G401 (cell line): ENCODE measurements around the gene MICAL3. TPM values are rescaled to one million over a fixed set of nuclear protein-coding genes. Genes with fewer than 3 reads are reported as not detected.
A peak's percentile ranks its signal among the peaks of the same experiment; 100 is the strongest.

Experiments used
- DNase-seq: peaks from one replicate; pipeline ENCODE4 v3.0.0-alpha.2; 2015; ENCODE audit warnings: low spot score
- in situ Hi-C: cut with HindIII; loops from 2 replicates; pipeline ENCODE4 v1.10.0; 2016; ENCODE audit warnings: low sequenced_read_pairs, mixed read lengths
- total RNA-seq: library from RNA; depleted of rRNA; stranded (reverse); fragments of >200 nt; shearing (Covaris generic); gene quantifications from 2 replicates; pipeline ENCODE4 v1.2.3, GENCODE V29; 2014

The MICAL3 gene
- total RNA-seq, 1 experiment from 2014 or later, result 5.3 TPM

GRCh38 chr22:17984114-17984513, 40.2 kb downstream of the MICAL3 start:
- in situ Hi-C loops, result no loop called here

DNA sequence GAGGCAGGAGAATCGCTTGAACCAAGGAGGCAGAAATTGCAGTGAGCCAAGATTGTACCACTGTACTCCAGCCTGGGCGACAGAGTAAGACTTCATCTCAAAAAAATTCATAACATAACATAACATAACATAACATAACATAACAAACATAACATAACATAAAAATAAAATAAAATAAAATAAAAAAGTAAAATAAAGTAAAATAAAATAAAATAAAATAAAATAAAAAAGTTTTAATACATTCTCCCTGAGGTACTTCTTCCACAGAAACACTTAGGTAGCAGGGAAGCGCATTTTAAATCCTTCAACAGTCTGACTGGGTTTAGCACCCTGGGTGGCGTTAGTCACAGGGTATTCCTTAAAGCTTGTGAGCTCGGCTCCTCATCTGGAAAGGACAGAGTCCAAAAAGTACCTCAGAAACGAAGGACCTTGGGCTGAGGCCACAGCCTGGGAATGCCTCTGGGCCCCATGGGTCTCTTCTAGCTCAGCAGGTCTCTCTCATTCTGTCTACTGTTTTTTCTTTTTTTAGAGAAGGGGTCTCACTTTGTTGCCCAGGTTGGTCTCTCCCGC, 41.7 kb downstream of the MICAL3 start:
- in situ Hi-C loops, result no loop called here
- no peak for DNase-seq

More at GRCh38 chr22:17984114-17984513, 40.2 kb downstream of the MICAL3 start:
- DNase-seq, result no peak

- DNase-seq, result no peak
- in situ Hi-C loops, result no loop called here
Observed at GRCh38 chr22:17981497-17981896, 42.9 kb downstream of the MICAL3 start.

- in situ Hi-C loops, result no loop called here
- DNase-seq, result no peak
Observed at GRCh38 chr22:17980638-17981051, 43.7 kb downstream of the MICAL3 start.

GRCh38 chr22:17980015-17980590, 44.3 kb downstream of the MICAL3 start:
- DNase-seq, result peak; percentile 62
- in situ Hi-C loops, result no loop called here

DNA sequence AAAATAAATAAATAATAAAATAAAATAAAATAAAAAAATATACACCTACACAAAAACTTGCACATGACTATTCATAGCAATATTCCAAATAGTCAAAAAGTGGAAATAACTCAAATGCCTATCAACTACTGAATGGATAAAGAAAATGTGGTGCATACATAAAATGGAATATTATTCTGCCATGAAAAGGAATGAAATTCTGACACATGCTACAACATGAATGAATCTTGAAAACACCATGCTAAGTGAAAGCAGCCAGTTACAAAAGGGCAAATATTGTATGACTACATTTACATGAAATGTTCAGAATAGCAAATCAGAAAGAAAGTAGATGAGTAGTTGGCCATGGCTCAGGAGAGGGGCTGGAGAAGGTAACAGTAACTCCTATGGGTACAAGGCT, 46.3 kb downstream of the MICAL3 start:
- no peak for DNase-seq
- in situ Hi-C loops, result no loop called here

DNA sequence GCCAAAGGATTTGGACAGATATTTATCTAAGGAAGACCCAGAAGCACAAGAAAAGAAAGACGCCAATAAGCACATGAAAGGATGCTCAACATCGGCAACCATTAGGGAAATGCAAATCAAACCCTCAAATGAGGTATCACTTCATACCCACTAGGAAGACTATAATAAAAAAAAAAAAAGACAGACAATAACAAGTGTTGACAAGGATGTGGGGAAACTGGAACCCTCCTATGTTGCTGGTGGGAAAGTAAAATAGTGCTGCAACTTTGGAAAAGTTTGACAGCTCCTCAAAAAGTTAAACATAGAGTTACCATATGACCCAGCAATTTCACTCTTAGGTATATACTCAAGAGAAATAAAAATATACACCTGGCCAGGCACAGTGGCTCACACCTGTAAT, 47.0 kb downstream of the MICAL3 start:
- no peak for DNase-seq
- in situ Hi-C loops, result no loop called here

DNA sequence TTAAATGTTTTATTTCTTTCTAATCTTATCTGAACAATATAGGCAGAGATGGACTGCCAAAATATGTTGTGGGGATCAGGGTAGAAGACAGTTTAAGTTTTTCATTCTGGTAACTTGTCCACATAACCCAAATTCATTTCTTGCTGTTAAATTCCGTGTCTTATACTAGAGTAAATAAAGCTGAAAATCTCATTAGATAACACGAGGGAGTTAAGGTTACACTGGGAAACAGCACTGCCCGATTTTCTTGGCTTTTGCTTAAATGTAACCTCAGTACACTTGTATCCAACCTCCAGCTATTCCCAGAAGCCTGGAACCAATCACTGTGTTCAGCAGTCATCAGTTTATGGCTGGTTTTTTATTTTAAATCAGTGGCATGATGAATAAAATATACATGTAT, 48.2 kb downstream of the MICAL3 start:
- in situ Hi-C loops, result no loop called here
- no peak for DNase-seq

DNA sequence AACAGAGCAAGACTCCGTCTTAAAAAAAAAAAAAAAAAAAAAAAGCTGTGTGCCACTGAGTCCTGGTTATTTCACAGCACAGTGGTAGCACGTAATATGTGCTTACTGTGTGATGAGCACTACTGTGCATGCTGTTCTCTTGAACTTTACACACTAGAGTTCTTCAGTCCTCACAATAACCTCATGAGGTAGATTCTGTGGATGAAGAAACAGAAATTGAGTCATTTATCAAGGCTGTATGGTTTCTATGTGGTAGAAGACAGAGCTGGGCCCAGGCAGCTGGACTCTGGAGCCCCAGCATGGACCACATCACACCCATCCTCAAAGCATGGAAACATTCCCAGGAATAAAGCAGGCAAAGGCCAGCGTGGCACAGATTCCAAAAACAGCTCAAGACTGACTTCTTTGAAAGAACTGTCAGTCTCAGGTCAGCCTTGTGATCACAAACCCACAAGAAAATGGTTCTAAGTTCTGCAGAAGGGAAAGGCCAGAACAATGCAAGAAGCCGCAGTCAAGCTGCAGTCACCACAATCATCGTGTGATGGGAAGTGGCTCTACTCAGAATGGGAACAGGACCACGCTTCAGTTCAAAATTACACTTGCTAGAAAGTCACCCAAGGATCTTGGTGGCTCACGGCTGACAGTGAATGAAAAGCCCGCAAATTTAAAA, 49.5 kb downstream of the MICAL3 start:
- DNase-seq, result no peak
- in situ Hi-C loops, result no loop called here

DNA sequence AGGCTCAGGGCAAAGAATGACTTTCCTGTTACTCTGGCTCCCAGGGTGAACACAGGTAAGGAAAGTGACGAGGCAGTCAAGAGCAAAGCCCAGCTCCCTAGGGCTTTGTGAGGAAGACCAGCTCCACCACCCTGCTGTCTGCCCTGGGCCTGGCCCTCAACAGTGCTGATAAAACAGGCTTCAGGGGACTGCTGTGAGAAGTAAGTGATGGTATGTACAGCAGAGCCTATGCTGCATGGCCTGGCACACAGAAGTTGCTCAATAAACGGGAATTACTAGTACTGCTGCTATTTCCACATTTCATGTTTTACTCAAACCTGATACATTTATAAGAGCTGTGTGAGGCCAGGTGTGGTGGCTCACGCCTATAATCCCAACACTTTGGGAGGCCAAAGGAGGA, 50.3 kb downstream of the MICAL3 start:
- DNase-seq, result no peak
- in situ Hi-C loops, result no loop called here

- no peak for DNase-seq
- in situ Hi-C loops, result no loop called here
Observed at GRCh38 chr22:17973217-17973616, 51.1 kb downstream of the MICAL3 start.

- in situ Hi-C loops, result no loop called here
- DNase-seq, result no peak
Observed at GRCh38 chr22:17972385-17973191, 51.8 kb downstream of the MICAL3 start.

DNA sequence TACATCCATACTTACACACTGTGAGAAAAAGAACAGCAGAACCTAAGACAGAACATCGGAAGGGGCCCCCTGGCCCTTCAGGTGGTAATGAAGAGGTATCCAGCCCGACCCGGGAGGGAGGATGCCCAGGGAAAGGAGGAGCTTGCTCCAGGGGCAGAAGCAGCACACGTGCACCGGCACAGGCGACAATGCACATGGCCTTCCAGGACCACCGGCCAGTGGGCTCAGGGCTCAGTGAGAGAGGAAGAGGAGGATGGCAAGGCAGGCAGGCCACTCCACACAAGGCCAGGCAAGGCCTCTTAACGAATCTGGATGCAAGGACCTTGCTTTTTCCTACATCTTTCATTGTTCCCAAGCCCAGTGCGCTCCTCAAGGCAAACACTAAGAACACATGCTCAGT, 52.6 kb downstream of the MICAL3 start:
- no peak for DNase-seq
- in situ Hi-C loops, result no loop called here

GRCh38 chr22:17970201-17970708, 54.1 kb downstream of the MICAL3 start:
- peak; percentile 73 for DNase-seq
- in situ Hi-C loops, result no loop called here

- in situ Hi-C loops, result no loop called here
- DNase-seq, result no peak
Observed at GRCh38 chr22:17969701-17970113, 54.7 kb downstream of the MICAL3 start.

DNA sequence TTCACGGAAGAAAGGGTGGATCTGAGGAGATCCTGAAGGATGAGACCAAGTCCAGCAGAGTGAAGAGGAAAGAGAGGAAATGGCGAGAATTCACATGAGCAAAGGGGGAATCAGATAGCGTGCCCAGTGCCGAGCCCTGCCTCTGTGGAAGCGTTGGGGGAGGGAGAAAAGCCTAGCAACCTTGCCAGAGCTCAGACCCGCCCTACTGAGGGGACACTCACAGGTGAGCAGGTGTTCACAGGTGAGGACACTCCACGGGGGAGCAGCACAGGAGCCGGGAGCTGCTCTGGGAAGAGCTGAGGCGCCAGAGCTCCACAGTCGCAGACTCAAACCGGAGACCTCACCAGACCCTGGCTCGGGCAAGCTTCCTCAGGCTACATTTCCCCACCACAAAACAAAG, 56.2 kb downstream of the MICAL3 start:
- in situ Hi-C loops, result no loop called here
- no peak for DNase-seq

DNA sequence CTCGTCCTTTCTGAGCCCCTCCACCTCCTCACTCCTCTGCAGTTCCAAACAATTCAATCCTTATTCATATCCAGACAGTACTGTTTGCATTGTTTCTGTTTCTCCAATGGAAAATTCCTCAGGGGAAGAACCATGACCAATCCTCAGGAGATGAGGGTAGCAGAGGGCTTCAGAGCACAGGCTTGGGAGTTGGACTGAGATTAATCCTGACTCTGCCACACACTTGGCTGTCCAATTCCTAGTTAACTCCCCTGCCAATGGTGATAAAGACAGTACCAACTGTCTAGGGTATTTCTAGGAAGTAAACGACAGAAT, 58.0 kb downstream of the MICAL3 start:
- in situ Hi-C loops, result no loop called here
- DNase-seq, result no peak

DNA sequence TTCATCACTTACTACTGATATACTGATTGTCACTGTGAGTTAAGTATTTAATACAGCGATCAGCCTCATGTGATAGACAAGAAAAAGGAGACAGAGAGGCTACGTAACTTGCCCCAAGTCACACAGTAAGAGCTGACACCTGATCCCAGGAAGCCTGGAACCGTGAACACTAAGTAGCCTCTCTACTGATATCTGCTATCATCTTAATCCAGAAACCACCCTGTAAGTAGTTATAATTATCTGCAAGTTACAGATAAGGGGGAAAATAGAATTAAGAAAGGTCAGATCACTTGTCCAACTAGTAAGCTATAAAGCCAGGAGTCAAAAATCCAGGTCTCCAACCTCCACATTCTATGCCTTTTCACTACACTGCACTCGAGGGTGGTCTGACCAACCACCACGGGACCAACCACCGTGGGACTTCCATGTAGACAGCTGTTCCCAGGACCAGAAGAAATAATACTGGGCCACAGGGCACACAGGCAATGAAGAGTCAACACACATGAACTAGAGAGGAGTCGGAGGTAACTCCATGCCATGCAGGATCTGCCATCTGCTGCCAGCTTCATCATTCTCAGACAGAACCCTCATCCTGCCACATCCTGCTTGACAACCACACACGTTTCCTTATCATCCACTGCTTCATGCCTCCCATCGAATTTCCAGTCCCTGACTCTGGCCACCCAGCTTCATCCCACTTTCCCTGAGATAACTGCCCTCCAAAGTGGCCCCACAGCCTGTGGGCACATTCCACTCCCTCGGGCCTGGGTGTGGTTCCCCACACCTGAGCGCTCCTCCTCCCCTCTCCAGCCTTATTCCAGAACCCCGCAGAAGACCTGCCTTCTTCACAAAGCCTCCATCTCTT, 58.6 kb downstream of the MICAL3 start:
- in situ Hi-C loops, result no loop called here
- DNase-seq, result no peak

DNA sequence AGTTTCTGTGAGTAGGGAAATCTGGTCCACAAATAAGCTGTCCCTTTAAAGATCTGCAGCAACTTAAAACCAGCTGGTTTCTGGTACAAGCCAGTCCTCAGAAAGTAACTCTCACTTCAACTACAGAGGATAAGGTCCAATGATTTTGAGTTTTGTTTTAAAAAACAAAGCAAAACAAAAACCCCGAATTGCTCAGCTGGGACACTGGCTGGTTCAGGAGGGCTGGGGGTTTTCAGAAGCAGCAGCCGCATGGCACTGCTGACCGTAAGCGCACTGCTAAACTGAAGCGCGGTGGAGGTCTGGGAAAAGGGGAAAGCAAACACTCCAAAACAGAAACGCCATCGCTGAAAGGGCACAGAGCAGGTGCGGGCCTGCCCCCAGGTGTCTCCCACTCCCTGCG, 59.7 kb downstream of the MICAL3 start:
- in situ Hi-C loops, result no loop called here
- no peak for DNase-seq
